Neural crest cell (in vitro differentiated cells): ENCODE results near the gene PIK3R6. TPM values are rescaled to one million over a fixed set of nuclear protein-coding genes. Genes with fewer than 3 reads are reported as not detected.

Source experiments
- DNase-seq: peaks from one replicate; pipeline ENCODE4 v3.0.0; 2021; ENCODE audit warnings: low read depth, mixed read lengths, low spot score
- H3K27ac Mint-ChIP-seq: one replicate; pipeline ENCODE4 v1.8.0; 2021; ENCODE audit warnings: mild to moderate bottlenecking, mixed read lengths; ENCODE audit not compliant: unreplicated experiment
- H3K27me3 Mint-ChIP-seq: 2 replicates; pipeline ENCODE4 v1.8.0; 2021; ENCODE audit warnings: low read depth, mild to moderate bottlenecking, mixed read lengths
- H3K36me3 Mint-ChIP-seq: 2 replicates; pipeline ENCODE4 v1.8.0; 2021; ENCODE audit warnings: low read depth, mild to moderate bottlenecking, mixed read lengths
- H3K4me1 Mint-ChIP-seq: 2 replicates; pipeline ENCODE4 v1.8.0; 2021; ENCODE audit warnings: mixed read lengths
- H3K4me3 Mint-ChIP-seq: one replicate; pipeline ENCODE4 v1.8.0; 2021; ENCODE audit warnings: mild to moderate bottlenecking, mixed read lengths
- H3K9me3 Mint-ChIP-seq: 2 replicates; pipeline ENCODE4 v1.8.0; 2021; ENCODE audit warnings: mixed read lengths
- total RNA-seq: library from RNA; stranded (reverse); gene quantifications from 2 replicates; pipeline ENCODE4 v1.2.1, GENCODE V29; 2021
- TF ChIP-seq, protein P1 (sequence below): fragments of 200-600 bp; sonication (generic); conservative IDR thresholded peaks from 2 replicates; pipeline ENCODE4 v1.5.0; 2021; ENCODE audit warnings: antibody characterized with exemption, mild to moderate bottlenecking

Gene PIK3R6
- total RNA-seq, 1 donor from 2014 or later, result not detected

DNA sequence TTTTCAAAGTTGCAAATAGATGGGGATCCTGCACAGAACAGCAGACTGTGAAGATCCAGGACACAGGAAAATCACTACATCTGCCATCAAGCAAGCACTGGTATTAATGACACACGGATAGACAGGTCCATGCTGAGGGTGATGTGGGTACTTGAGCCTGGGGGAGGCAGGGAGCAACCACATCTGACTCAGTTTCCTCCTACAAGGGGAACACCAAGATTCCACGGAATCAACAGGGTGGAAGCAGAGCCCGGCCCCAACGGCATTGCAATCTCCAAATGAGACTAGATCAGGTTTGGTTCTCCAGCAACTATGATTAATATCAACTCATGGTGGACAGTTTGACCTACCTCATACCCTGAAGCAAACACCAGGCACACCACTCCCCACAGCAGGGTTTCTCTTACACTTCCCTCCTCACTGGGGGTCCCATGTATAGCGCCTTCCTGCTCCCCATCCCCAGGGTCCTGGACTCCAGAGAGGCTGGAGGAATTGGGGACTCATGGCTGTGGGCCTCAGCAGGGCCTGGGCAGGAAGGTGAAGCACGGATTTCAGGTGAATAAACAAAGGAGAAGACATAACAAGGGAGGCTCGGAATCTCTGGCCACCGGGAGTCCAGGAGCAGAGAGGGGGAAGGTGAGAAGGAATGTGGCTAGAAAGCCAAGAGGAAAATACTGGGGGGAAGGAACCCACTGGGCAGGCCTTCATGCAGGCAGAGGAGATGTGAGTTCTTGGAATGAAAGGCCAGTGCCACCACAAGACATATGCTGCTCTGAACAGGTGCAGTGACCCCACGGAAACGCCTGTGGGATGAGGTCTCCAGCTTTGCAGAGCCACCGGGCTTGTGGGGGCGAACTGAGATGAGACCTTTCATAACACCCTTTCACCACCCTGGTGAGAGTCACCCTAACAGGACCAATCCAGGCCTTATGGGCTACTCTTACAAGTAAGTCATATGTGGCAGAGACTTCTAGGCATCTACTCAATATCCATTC is 29.5 kb upstream of the PIK3R6 start:
- no peak for DNase-seq

DNA sequence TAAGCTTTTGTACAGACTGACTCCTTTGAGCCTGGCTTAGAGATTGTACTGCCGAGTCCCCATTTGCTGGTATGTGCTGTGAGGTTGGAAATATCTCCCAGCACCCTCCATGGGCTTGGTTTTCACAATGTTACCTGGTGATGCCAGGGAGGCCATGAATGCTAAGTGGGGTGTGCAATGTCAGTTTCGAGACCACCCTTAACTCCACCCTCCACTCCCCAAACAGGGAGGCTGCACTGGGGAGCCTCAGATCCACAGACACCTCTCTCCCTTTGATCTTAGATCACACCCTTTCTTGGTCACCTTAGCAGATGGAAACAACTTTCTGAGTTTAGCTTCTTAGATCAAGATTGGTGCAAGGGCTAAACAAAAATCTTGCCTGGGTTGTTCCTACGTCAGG is 28.6 kb upstream of the PIK3R6 start:
- Mint-ChIP-seq H3K36me3 (no peaks in the 10 kb centered on the region), H3K4me3 (no peak overlapping the region), H3K9me3 (no peaks in the 10 kb centered on the region), H3K27me3 (peaks cover 3% of the 10 kb centered on the region), H3K27ac (no peak overlapping the region), H3K4me1 (peaks cover 9% of the 10 kb centered on the region)
- TF ChIP-seq, protein P1, sequence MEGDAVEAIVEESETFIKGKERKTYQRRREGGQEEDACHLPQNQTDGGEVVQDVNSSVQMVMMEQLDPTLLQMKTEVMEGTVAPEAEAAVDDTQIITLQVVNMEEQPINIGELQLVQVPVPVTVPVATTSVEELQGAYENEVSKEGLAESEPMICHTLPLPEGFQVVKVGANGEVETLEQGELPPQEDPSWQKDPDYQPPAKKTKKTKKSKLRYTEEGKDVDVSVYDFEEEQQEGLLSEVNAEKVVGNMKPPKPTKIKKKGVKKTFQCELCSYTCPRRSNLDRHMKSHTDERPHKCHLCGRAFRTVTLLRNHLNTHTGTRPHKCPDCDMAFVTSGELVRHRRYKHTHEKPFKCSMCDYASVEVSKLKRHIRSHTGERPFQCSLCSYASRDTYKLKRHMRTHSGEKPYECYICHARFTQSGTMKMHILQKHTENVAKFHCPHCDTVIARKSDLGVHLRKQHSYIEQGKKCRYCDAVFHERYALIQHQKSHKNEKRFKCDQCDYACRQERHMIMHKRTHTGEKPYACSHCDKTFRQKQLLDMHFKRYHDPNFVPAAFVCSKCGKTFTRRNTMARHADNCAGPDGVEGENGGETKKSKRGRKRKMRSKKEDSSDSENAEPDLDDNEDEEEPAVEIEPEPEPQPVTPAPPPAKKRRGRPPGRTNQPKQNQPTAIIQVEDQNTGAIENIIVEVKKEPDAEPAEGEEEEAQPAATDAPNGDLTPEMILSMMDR, result no peak
- no peak for DNase-seq

More for the DNA sequence above, 29.5 kb upstream of the PIK3R6 start:
- no peaks in the 10 kb centered on the region for H3K9me3 Mint-ChIP-seq
- H3K36me3 Mint-ChIP-seq, result no peaks in the 10 kb centered on the region
- peaks cover 9% of the 10 kb centered on the region for H3K4me1 Mint-ChIP-seq
- H3K27ac Mint-ChIP-seq, result no peak overlapping the region
- no peak overlapping the region for H3K4me3 Mint-ChIP-seq
- TF ChIP-seq, protein P1, result no peak
- peaks cover 3% of the 10 kb centered on the region for H3K27me3 Mint-ChIP-seq

DNA sequence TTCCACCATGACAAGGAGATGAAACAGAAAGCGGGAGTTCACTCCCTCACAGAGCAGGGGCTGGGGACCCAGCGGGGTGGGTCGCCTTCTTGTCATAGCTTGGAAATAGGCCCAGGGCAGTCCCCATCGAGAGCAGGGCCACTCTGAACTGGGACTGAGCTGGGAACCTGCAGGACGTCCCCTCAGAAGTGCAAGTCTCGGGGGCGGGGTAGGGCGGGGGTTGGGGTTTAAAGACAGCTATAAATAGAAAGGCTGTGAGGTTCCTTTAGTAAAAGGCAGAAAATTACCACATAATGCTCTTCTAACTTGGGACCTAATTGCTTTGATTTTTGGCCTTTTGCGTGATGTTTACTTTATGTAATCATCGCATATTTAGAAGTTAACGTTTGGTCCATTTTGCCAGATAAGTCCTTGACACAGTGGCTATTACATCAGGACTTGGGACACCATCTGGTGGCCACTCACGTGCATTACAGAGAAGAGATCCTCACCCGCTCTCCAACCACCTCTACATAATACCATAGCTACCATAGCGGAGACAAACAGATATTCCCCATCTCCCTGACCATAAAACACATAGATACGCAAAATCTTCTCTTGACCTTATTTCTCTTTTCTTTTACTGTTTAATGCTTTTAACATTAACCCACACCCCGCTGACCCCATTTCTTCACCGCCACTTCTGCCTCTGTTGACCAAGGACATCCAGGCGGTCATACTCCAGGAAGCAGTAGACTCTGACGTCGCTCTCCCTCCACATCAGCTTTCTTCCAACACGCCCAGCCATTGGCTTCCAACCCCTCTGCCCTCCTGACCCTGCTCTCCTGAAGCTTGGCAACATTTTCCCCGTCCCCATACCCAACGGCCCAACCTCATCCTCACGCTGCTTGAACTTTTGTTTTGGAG is 27.5 kb upstream of the PIK3R6 start:
- Mint-ChIP-seq H3K4me3 (no peak overlapping the region), H3K36me3 (no peaks in the 10 kb centered on the region), H3K4me1 (peaks cover 6% of the 10 kb centered on the region), H3K27me3 (peaks cover 3% of the 10 kb centered on the region), H3K27ac (no peak overlapping the region), H3K9me3 (no peaks in the 10 kb centered on the region)
- TF ChIP-seq, protein P1, result peak; percentile 85
- DNase-seq, result peak; percentile 59

DNA sequence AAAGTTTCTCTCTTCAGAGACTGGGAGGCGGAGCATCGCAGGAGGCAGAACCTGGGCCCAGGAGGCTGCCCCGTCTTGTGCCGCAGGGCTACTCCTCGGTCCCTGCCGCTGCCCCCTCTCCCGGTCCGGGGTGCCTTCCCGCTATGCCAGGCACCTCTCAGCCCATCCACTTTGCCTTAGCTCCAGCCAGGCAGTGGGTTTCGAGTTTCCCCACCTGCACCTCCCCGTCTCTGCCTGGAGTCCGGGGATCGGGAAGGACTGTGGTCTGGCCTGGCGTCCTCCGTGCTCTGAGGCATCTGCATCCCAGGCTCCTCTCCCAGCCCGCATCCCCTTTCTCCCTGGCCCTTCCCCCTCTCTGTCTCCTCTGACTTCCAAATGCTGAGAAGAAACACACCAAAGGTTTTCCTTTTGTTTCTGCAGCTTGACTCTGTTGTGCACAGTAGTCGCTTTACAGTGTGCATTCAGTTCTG is 26.8 kb upstream of the PIK3R6 start:
- DNase-seq, result no peak

More for the DNA sequence above, 26.8 kb upstream of the PIK3R6 start:
- Mint-ChIP-seq H3K27me3 (peaks cover 3% of the 10 kb centered on the region), H3K4me1 (peaks cover 5% of the 10 kb centered on the region), H3K27ac (no peak overlapping the region), H3K4me3 (no peak overlapping the region), H3K36me3 (no peaks in the 10 kb centered on the region), H3K9me3 (no peaks in the 10 kb centered on the region)
- TF ChIP-seq, protein P1, result no peak
